Epithelial cell of proximal tubule (primary cell): Measurements from ENCODE around the gene ARMH2. TPM values are rescaled to one million over a fixed set of nuclear protein-coding genes. Genes with fewer than 3 reads are reported as not detected.

Experiments used
- DNase-seq: peaks from one replicate; pipeline ENCODE4 v3.0.0-alpha.2; 2011; ENCODE audit warnings: low read depth
- H3K4me3 ChIP-seq: 2 replicates; pipeline ENCODE4 v1.5.1; 2011; ENCODE audit warnings: low read depth, mild to moderate bottlenecking, low read length
- total RNA-seq: library from RNA; depleted of rRNA; stranded (reverse); fragments of >200 nt; gene quantifications from 2 replicates; pipeline ENCODE4 v1.2.3, GENCODE V29; 2015
- TF ChIP-seq, protein P1 (sequence below): conservative IDR thresholded peaks from 2 replicates; pipeline ENCODE4 v1.5.1; 2012; ENCODE audit warnings: low read depth, mild to moderate bottlenecking, low read length

ARMH2 gene
- total RNA-seq, 1 donor from 2014 or later, result not detected

DNA sequence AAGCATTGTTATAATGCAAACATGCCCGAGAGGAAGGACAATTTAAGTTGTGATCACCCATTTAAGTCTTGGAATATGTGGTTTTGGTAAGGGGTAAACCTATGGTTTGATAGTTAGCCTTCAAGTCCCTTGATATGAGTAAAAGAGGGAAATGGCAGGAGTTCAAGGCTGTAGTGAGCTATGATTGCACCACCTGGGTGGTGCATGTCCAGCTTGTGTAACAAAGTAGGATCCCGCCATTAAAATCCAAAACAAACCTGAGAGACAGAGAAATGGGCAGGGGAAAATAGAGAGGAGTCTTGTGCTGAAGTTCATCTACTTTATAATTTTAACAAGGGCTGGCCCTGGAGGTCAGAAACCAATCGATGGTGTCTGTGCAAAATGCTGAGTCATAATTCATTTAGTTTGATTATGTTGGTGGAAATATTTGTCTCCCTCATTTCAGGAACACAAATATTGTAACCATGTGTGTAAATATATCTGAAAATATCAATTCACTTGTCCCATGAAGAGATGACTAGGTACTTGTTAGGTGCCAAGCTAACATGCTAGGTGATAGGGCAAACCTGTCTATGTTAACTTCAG, 23.2 kb upstream of the ARMH2 start:
- TF ChIP-seq, protein P1, sequence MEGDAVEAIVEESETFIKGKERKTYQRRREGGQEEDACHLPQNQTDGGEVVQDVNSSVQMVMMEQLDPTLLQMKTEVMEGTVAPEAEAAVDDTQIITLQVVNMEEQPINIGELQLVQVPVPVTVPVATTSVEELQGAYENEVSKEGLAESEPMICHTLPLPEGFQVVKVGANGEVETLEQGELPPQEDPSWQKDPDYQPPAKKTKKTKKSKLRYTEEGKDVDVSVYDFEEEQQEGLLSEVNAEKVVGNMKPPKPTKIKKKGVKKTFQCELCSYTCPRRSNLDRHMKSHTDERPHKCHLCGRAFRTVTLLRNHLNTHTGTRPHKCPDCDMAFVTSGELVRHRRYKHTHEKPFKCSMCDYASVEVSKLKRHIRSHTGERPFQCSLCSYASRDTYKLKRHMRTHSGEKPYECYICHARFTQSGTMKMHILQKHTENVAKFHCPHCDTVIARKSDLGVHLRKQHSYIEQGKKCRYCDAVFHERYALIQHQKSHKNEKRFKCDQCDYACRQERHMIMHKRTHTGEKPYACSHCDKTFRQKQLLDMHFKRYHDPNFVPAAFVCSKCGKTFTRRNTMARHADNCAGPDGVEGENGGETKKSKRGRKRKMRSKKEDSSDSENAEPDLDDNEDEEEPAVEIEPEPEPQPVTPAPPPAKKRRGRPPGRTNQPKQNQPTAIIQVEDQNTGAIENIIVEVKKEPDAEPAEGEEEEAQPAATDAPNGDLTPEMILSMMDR, result no peak
- no peak for DNase-seq
- no peak overlapping the region for H3K4me3 ChIP-seq

DNA sequence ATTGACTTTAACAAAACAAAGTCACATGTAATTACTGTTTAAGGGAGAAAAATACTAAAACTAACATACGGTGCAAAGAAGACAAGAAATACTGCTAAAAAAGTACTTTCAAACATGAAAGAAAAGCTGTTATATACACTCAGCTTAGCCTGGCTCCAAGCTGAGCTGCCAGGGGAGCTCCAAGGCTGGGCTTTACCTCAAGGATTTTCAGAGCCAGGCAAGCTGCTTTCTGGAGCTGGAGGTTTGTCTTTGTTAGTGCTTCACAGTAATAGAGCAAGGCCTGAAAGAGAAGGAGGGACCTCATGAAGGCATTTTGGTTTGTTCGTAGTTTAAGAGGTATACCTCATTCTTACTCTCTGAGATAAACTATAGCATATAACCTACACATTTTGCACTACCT, 19.6 kb upstream of the ARMH2 start:
- TF ChIP-seq, protein P1, result no peak

DNA sequence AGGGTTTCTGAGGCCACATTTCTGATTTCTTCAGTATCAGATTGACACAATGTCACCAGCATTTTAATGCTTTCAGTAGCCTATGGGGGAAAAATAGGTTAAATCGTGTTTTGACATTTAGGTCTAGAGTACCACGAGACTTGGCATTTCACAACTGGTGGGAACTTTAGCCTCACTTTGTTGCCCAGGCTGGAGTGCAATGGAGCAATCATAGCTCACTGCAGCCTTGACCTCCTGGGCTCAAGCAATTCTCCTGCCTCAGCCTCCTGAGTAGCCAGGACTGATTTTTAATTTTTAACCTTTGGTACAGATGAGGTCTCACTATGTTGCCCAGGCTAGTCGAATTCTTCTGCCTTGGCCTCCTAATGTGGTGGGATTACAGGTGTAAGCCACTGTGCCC, 11.0 kb upstream of the ARMH2 start:
- TF ChIP-seq, protein P1, result no peak
- no peak for DNase-seq

More for the DNA sequence above, 19.6 kb upstream of the ARMH2 start:
- no peak for DNase-seq
- no peak overlapping the region for H3K4me3 ChIP-seq

DNA sequence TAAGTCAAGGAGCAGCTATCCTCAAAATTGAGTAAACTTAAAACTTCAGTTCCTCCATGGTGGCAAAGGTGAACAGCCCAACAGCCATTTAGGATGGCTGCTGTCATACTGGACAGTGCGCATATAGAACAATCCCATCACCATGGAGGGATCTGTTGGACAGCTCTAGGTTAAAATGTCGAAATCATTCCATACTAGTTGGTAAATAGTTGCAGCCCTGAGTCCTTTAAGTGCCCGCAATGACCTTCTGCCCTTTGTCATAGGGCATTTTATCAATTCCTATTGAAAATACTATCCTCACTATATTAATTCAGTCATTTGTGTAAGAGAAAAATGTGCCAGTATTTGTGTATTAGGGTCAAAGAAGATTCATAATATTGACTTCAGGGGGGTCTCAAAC, 8.9 kb upstream of the ARMH2 start:
- TF ChIP-seq, protein P1, result no peak
- no peak for DNase-seq

More for the DNA sequence above, 11.0 kb upstream of the ARMH2 start:
- H3K4me3 ChIP-seq, result no peak overlapping the region

DNA sequence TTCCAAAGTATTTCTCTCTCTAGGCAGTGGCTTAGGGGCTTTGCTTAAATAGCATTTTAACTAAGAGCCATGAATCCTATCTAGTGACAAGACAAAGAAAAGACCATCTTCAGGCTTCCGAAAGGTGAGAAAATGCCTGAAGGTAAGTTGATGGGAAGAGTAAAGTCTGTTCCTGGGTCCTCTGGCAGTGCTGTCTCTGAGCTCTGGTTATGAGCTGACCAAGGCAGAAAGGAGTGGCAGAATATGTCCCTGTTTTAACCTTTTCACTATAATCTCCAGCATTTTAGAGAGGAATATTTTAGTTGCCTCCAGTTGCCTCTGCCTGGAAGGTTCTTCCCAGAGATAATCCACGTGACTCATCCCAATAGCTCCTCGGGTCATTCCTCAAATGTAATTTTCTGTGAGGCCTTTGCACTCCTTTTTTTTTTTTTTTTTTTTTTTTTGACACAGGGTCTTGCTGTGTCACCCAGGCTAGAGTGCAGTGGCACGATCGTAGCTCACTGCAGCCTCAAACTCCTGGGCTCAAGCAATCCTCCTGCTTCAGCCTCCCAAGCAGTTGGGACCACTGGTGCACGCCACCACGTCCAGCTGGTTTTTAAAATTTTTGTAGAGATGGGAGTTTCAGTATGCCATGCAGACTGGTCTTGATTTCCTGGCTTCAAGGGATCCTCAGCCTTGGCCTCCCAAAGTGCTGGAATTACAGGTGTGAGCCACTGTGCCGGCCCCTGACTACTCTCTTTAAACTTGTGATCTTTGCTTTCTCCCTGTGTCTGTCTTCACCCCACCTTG, 3.7 kb upstream of the ARMH2 start:
- H3K4me3 ChIP-seq, result no peak overlapping the region
- TF ChIP-seq, protein P1, result no peak
- DNase-seq, result no peak

More for the DNA sequence above, 8.9 kb upstream of the ARMH2 start:
- no peak overlapping the region for H3K4me3 ChIP-seq

DNA sequence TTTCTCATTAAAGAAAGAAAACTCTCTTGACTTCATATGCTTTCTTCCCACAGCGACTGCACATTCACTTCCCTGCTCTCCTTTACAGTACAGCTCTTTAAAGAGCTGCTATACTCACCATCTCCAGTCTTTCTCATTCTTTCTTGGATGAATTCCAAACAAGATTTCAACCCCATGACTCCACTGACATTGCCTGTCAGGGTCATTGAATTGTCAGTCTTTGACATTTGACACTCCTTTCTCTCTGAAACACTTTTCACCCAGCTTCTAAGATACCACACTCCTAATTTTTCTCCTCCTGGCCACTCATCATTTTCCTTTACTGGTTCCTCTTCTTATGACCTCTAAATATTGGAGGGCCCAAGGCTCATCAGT, 811 bp upstream of the ARMH2 start:
- no peak overlapping the region for H3K4me3 ChIP-seq
- TF ChIP-seq, protein P1, result no peak

More for the DNA sequence above, 811 bp upstream of the ARMH2 start:
- DNase-seq, result no peak
